ENCODE data around the gene PIGN.
"Not testable (repeated sequence)": the region's sequence is repeated elsewhere in the genome, so short reads cannot be mapped to it uniquely, and the experiment has no call there.

Gene PIGN

DNA sequence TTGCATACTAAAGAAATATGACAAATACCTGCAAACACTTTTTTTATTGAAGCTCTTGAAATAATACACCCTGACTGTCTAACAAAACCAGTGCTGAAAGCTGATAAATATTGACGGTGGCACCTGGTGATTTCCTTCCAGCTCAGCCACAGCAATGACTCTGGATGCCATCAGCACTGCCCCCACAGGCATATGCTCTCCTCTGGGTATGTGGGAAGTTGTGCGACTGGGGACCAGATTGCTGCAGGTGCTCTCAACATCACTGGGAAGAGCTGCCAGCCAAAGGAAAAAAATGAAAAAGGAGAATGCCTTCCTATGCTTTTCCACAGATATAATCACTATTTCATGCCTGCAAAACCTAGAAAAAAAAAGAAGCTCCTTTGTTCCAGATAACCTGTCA lies 141.5 kb downstream of the PIGN start:
- no peak for DNase-seq

DNA sequence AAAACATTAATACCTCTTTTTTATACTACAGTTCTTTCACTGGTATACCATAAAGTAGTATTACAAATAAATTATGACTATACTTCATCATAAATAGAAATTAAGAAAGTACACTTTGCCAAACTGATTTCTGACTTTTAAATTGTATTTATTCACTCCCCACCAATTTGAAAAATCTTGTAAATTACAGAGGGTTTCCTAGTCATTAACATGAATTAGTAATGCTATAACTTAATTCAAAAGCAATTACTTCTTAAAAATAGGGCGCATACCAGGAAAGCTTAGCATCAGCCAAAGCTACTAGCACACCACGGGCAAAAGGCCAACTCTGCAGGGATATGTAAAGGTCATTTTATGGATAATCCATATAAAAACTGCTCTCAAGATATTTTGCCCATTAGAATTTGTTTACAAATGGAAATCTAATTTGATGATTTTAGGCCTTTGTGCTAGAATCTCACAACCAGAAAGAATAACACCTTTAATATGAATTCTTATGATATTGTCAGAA lies 142.3 kb downstream of the PIGN start:
- DNase-seq = no peak

DNA sequence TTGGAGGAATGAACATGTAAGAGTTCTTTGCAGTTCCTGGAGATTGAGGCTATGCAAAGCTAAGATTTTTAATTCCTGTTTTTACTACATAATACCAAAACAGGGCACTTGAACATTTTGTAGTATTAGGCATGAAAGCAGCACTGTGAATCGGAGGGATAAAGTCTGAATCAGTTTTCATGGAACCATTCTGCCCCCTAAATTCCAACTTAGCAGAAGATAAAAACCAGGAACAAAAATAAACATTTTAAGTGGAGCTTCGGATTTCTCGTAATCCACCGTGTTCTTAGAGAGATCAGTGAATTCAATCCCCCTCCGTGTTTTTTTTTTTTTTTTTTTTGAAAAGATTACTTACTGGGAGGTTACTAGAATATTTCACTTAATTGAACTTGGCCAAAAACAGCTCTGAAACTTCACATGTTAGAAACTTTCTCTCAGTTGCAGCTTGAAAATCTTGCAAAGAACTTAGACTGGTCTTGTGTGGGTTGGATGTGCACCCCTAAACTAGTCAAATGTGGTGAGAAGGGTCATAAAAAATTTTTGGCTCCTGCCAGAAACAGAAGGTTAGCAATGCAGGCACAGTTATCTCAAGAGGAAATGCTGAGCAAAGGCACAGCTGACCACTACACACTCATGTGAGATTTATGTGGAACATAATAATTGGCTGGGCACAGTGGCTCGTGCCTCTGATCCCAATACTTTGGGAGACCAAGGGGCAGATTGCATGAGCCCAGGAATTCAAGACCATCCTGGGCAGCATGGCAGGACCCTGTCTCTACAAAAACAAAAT lies 148.7 kb downstream of the PIGN start:
- no peak for DNase-seq

DNA sequence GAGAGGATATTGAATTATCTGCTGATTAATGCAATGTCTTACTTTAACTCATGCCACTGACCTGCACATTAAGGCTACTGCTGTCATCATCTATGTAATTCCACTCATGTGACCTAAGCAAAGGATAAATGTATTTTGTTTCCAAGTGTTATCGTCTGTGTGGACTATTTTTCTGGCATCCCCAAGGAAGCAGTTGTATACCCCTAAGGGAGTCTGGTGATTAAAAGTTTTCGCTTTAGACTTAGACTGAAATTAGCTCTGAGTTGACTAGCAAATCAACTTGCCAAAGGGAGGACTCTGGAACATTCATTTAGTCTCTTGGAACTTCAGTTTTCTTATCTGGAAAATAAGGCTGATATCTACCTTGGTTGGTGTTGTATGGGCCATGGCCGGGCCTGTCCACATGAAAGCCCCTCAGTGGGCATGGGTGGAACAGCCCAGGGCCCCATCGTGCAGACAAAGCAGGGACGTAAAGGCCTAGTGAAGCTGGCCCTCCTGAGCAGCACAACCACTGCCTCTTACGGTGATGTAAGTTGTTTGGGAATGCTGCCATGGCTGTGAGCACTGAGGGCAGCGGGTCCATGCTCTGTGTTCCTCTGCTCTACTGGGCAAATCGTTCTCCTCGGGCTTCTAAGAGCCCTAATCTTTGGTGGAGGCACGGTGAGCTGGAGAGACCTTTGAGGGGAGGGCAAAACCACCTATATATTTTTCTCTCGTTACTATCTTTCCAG lies 149.7 kb downstream of the PIGN start:
- no peak for DNase-seq

DNA sequence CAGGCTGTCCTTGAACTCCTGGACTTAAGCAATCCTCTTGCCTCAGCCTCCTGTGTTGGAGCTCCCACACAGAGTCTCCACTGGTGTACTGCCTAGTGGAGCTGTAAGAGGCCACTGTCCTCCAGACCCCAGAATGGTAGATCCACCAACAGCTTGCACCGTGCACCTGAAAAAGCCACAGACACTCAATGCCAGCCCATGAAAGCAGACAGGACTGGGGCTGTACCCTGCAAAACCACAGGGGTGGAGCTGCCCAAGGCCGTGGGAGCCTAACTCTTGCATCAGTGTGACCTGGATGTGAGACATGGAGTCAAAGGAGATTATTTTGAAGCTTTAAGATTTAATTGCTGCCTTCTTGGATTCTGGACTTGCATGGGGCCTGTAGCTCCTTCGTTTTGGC lies 152.6 kb downstream of the PIGN start:
- not testable (repeated sequence) for DNase-seq

DNA sequence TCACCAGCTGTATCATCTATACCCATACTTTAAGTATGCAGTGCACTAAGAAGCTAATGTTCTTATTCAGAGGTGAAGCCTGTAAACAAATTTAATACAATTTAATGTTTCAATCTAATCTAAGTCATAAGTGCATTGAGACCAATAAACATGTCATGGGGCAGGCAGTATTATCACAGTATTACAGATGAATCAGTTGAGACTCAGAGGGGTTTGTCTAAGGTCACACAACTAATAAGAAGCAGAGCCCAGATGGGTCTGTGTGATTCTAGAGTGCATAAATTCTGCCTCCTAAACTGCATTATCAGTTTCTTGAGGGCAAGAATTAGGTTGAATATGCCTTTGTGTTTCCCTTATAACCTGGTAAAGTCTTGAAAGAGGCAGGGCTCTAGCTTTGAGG lies 153.1 kb downstream of the PIGN start:
- DNase-seq = no peak

DNA sequence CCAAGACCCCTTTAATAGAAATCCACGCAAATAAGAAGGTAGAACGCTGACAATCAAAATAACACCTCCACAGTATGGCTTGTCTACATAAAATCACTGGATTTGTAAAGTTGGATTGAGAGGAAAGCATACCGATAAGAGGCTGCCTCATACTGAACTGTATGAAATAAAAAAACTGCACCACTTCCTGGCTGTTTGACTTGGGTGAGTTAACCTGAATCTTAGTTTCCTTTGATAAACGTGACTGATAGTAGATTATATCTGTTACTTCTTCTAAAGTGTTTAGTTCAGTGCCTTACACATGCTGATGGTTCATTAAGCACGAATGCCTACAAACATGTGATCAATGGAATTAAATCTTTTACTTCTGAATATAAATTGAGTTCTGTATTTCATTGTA lies 153.6 kb downstream of the PIGN start:
- DNase-seq = no peak

DNA sequence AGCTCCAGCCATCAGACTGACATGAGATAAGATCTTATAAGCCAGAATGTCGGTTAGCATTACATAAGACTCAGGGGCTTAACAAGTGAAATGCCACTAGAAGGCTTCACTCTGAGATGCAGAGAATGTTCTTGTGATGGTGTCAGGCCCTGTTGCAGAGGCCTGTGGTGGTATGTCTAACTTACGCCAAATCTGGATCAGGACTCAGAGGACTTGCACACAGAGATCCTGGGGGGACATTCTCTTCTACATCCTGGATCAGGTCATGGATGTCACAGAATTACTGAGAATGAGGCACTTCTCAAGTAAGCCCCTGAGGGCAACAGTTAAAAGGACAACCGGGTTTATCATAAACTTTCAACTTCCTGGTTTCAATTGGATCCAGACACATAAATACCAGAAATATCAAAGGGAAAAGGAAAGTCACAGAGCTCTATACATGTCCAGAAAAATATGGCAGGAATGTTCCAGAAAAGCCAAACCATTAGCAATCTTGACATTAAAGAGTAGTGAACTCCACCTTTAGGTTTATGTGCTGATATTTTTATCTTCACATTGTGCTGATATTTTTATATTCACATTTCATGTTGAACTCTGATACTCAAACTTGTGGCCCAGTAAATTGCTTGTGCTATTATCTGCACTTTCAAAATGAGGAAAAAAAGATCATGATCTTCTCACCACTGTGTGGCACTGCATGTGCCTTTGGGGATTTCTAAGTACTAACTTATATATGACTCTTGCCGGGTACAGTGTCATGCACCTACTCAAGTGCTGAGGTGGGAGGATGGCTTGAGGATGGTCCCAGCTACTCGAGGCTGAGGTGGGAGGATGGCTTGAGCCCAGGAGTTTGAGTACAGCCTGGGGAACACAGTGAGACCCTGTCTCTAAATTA lies 156.5 kb downstream of the PIGN start:
- no peak for DNase-seq

DNA sequence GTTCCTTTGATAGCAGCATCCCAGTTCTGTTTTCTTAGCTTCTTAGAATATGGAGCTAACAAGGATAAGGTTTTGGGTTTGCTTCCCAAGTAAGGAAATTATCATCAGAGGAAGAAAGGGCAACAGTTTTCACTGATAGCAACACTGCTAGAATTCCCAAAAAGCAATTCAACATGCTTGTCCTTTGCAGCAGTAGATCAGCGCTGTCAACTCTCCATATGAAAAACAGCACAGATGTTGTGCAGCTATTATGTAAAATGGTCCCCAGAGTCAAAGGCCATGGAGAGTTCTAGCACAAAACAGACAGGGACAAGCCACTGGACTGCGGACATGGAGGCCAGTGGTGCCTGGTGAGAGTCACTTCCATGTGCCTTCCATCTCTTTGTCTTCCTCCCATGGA lies 158.1 kb downstream of the PIGN start:
- no peak for DNase-seq

DNA sequence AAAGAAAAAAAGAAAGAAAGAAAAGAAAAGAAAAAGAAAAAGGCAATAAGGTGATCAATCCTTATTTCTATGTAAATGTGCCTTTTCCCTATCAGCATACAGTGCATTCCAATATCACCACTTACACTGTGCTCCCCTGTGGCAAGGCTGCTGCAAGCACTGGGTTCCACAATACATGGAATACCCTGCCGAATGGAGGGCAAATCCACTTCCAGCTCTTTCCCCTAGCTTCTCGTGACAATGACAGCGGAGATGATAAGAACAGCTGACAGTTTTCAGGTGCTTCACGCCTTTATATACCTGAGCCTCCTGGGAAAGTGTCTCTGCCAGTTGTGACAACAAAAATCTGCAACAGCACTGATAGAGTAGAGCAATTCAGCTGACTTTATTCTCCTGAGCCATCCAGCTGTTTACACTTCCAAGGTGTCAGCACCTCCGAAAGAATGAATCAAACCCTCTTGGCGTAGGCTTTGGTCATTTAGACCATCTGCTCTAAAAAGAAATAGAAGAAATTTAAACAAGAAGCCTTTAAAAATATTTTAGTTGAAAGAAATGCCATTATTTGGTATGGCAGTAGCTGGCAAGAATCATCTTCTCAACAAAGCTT lies 158.8 kb downstream of the PIGN start:
- DNase-seq = no peak

DNA sequence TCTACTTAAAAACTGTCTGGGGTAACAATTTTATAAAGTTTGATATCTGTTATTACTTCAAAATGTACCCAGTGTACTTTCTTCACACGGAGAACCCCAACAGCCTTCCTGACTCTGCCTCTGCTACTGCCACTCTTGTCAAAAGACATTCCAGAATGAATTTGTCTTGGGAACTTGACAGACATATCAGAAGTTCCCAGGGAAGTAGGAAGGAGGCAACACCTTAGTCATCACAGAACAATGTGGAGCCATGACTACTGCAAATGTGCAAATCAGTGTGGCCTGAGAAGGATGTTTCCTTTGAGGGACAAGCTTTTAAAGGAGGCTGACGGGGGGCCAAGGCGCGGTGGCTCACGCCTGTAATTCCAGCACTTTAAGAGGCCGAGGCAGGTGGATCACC lies 160.3 kb downstream of the PIGN start:
- no peak for DNase-seq

DNA sequence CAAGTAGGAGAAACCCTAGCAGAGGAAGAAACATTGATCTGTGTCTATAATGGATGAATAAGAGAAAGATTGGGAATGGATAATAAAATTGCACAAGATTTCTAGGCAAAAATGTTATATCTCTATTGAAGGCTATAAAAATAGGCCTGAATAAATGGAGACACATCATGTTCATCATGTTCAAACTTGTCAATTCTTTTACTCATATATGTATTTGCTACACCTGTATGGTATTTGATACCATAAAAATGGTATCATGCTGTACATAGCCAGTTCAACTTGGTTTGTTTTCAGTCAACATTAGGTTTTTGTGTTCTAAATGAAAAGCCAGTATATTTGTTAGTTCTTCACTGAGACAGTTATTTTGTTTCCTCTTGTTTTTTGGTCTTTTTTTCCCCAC lies 161.9 kb downstream of the PIGN start:
- DNase-seq = no peak

DNA sequence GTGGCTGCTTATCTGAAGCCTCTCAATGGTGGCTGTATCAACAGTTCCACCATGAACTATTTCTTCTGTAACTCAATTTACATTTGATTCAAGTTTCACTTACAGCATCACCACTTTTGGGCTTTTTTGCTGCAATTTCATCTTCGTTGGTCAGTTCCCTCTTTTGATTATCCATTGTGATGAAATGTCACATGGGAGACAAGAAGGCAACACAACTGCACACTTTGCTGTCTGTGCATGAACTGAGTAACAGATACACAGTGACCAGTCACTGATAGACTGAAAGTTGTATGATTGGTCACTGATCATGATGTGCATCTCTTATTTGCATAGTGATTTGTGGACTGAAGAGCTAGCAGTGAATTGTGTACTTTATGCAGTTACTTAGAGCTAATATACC lies 163.3 kb downstream of the PIGN start:
- DNase-seq = no peak

DNA sequence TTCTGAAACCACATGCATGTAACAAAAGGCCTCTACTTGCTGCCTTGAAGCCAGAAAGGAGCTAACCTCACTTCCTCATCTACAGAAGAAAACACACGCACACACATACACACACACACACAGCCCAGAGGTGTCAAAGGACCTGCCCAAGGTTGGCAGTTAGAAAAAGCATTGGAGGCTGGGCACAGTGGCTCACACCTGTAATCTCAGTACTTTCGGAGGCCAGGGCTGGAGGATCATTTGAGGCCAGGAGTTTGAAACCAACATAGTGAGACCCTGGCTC lies 168.2 kb downstream of the PIGN start:
- DNase-seq = no peak

DNA sequence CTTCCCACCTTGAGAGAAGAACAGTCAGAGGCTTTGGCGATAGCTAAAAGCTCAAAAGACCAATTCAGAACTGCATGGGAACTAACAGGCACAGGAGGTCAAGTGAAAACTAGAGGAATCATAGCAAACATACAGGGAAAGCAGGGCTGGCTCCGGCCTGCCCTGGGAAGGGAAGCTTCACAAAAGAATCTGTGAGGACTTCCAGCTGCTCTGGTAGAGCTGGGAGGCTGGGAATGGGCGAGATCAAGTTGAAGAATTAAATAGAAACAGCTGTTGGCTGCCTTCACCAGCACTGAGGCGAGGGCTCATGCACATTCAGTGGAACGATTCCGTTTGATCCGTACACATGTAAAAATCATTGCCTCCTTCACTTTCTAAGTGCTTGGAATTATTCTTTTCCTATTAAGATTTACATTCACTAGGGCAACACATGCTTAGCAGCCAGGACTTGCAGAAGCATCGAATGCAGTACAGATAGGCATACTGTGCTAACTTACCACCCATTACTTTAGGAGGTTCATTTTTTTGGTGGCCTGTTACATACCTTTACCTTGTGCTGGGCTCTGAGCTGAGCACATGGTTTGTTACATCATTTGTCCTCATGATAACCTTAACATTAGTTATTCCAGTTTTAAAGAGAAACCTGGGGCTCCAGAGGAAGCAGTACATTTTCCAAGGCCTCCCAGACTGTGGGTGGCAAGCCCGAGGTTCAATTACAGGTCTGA lies 168.7 kb downstream of the PIGN start:
- no peak for DNase-seq

DNA sequence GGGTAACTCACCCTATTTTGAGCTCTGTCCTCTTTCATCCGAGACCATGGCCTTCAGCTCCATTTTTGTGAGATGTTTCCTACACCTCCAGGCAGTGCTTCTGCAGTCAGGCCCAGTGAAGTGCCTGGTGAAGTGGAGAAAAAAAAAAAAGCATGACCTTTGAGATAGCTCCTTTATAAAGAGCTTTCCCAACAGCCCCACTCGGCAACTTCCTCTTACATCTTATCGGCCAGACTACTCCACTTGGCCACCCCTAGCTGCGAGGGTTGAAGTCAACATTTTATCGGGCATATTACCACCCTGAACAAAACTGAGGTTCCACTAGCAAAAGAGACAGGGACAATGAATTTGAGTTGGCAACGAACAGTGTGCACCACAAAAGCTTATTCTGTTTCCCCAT lies 169.2 kb downstream of the PIGN start:
- DNase-seq = no peak

DNA sequence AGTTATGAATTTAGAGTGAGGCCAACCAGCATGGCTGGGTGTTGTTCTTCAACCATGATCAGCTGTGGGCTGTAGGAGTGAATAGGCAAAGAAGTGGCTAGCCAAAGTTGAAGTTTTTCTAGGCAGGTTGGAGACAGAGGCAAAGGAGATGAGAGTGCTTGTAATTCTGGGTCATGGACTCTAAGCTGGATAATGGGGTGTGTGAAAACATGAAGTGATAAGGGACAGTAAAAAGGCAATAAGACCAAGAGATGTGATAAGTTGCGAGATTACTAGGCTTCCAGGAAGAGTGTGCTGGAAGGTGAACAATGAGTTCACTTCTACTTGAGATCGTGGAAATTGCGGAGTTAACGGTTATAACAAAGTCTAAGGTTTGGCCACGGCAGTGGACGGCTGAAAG lies 175.4 kb downstream of the PIGN start:
- DNase-seq = no peak

DNA sequence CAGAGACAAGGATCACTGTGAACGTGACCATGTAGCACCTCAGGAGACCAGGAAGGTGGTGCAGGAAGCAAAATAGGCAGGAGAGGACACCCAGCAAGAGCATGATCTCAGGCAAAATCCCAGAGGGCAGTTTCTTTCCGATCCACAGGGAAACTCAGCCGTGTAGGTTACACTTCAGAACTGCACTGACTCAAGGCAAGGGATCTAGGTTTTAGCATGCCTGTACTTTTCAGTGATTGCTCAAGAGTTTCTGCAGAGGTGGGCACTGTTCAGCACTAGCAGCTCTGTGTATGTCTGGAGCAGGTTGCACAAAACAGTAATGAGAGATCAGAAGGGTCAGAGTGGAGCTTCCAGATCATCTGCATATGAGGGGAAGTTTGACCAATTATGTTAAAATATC lies 177.3 kb downstream of the PIGN start:
- no peak for DNase-seq

DNA sequence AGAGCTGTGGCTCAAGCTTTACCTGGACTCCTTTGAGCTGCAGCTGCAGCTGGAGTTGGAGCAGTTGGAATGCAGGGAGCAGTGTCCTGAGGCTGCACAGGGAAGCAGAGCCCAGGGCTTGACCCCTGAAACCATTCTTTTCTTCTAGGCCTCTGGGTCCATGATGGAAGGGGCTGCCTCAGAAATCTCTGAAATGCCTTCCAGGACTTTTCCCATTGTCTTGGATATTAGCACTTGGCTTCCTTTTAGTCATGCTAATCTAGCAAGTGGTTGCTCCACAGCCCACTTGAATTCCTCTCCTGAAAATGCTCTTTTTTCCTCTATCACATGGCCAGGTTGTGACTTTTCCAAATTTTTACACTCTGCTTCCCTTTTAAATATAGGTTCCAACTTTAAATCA lies 185.5 kb downstream of the PIGN start:
- DNase-seq = no peak

DNA sequence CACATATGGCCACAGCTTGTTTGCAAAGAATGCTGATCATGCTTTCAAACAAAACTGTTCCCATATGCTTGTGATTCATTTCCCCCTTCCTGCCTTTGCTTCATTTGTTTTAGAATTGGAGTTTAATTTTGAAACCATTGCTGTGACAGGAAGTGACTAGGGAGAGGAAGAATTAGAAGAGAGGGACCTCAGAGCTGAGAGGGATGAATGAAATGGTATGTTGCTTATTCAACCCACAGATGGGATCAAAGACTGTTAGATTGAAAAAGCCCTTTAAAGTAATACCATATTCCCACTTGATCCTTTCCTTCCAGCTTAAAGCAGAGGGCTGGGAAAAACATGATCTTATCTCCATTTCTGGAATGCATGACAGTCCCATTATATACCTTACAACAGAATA lies 187.9 kb downstream of the PIGN start:
- DNase-seq = no peak

DNA sequence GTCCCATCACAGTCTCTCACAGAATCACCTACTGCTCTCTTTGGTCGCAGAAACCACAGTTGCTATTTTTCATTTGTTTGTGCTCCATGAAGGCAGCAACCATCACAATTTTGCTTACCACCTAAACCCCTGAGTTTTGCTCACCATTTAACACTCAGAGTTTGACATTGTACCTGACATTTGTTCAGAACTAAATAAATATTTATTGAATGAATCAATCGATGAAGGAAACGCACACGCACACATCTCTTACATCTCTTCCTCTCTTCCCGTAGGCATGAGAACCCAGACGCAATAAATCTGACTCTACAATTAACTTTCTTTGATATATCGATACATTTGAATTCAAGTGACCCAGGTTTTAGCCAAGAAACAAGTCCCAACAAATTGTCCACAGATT lies 188.5 kb downstream of the PIGN start:
- DNase-seq = no peak

DNA sequence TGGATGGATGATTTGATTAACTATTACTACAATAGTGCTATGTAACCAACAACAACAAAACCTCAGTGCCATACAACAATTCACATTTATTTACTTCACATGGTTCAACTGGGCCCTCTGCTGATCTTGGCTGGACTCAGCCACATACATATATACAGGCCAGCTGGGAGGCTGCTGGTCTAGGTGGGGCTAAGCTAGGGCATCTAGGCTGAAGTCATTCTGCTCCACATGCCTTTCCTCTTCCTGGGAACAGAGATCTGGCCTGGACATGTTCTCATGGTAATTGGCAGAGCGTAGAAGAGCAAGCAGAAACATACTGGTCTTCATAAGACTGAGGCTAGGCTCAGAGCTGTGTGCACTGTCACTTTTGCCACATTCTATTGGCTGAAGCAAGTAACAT lies 191.2 kb downstream of the PIGN start:
- no peak for DNase-seq

DNA sequence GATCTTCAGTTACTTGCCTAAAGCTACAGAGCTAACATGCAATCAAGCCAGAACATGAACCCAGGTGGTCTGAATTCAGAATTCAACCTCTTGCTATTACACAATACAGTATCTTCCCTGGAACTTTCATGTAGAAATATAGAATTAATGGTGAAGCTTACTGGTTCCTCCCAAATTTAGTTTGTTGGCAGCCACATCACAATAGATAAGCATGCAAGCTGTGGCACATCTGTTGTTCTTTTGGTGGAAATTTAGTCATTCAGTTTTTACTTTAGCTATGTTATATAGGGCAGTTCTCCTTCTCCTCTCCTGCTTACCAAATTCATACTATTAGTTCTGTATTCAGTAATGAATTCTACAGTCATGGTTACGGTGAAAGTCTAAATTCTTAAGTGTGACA lies 193.0 kb downstream of the PIGN start:
- DNase-seq = no peak

All from NCI-H187 treated with DMSO at 0.1 percent for 48 hours (cell line).